GM18526 (cell line): ENCODE measurements around the gene SYT9.

Experiments
- POLR2A ChIP-seq: IDR thresholded peaks from 3 replicates; pipeline ENCODE4 v1.6.1; 2011; ENCODE audit not compliant: insufficient read length; ENCODE audit errors: extremely low read depth

The SYT9 gene

GRCh38 chr11:7423946-7424345 lies 172.2 kb downstream of the SYT9 start:
- no peak for TF ChIP-seq POLR2A

GRCh38 chr11:7427733-7428132 lies 176.0 kb downstream of the SYT9 start:
- no peak for TF ChIP-seq POLR2A

GRCh38 chr11:7428196-7428595 lies 176.5 kb downstream of the SYT9 start:
- TF ChIP-seq POLR2A, result no peak

GRCh38 chr11:7430496-7430895 lies 178.8 kb downstream of the SYT9 start:
- TF ChIP-seq POLR2A, result no peak

- no peak for TF ChIP-seq POLR2A
These were observed 183.5 kb downstream of the SYT9 start for GRCh38 chr11:7435176-7435575.

GRCh38 chr11:7436146-7436545 lies 184.4 kb downstream of the SYT9 start:
- no peak for TF ChIP-seq POLR2A

GRCh38 chr11:7436657-7437056 lies 185.0 kb downstream of the SYT9 start:
- TF ChIP-seq POLR2A, result no peak

- no peak for TF ChIP-seq POLR2A
These were observed 186.0 kb downstream of the SYT9 start for GRCh38 chr11:7437696-7438095.

GRCh38 chr11:7439746-7440320 lies 188.1 kb downstream of the SYT9 start:
- TF ChIP-seq POLR2A, result no peak

- no peak for TF ChIP-seq POLR2A
These were observed 191.0 kb downstream of the SYT9 start for GRCh38 chr11:7442588-7443215.

GRCh38 chr11:7444091-7444981 lies 192.6 kb downstream of the SYT9 start:
- no peak for TF ChIP-seq POLR2A

- TF ChIP-seq POLR2A, result no peak
These were observed 193.9 kb downstream of the SYT9 start for GRCh38 chr11:7445564-7445963.

- no peak for TF ChIP-seq POLR2A
These were observed 196.5 kb downstream of the SYT9 start for GRCh38 chr11:7448201-7448600.

- TF ChIP-seq POLR2A, result no peak
These were observed 197.6 kb downstream of the SYT9 start for GRCh38 chr11:7449211-7449840.

- TF ChIP-seq POLR2A, result no peak
These were observed 198.1 kb downstream of the SYT9 start for GRCh38 chr11:7449841-7450214.

- no peak for TF ChIP-seq POLR2A
These were observed 199.1 kb downstream of the SYT9 start for GRCh38 chr11:7450836-7451235.

GRCh38 chr11:7451520-7451919 lies 199.8 kb downstream of the SYT9 start:
- no peak for TF ChIP-seq POLR2A
